Right forelimb (tissue), 1 donor: ENCODE results near the gene TMPRSS15.

Source experiments
- DNase-seq: peaks from one replicate; pipeline ENCODE4 v3.0.0-alpha.2; 2018

Gene TMPRSS15

GRCh38 chr21:18340387-18340942 lies 63.1 kb downstream of the TMPRSS15 start:
- DNase-seq, result no peak

DNA sequence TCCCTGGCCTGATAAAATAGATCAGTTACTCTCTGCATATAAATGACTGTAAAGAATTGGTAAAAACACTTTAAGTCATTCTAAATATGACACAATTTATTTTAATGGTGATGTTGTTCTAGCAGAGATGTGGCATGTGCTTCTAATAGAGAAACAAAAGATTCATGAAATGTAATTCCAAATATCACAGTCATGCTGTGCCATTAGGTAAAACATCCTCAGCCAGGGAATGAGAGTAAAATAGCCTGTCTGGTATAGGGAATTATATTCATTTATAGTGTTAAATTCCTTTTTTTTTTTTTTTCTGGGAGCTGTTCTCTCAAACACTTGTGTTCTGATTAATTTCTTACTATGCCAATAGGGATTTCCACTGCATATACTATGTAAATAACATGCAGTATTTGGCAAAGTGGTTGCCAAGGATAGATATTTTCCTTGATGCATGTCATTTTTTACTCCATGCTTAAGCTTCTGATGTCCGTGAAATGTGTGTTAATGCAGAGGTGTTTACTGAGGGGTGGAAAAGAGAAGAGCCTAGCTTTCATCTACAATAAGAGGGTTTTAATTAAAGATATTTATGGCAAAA lies 67.8 kb downstream of the TMPRSS15 start:
- no peak for DNase-seq

- no peak for DNase-seq
Measured at GRCh38 chr21:18334066-18334465, 69.5 kb downstream of the TMPRSS15 start.

DNA sequence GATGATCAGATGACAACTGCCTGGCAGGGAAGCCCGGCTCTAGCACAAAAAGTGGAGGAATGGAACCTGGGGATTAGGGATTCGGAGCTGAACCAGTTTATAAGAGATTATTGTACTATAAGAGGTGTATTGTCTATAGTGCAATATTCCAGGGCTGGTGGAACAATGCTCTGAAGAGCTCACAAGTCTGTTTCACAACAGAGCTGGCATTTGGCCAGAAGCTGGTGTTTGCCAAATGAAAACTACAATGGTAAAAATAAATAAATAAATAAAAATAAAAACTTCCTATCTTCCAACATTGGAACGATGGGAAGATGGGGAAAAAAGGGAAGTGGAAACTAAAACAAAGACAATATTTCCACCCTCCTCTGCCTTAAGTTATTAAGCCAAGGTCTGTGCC lies 85.4 kb downstream of the TMPRSS15 start:
- no peak for DNase-seq

DNA sequence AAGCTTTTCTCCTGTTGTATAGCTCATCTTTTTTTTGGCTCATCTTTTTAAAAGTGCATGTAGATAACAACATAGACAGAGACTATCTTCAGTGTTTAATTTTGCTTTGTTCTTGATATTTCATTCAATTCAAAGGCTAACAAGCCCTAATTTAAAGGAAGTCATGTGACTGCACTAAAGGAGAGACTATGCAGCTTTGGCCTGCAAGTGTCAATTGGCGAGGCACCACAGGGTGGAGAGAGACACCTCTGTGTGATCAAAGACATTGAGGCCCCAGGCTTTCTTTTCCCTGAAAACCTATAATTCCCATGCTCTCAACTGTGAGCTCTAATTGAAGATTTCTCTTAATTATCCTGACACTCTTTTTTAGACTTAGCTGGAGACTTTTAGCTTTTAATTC lies 105.4 kb downstream of the TMPRSS15 start:
- no peak for DNase-seq

DNA sequence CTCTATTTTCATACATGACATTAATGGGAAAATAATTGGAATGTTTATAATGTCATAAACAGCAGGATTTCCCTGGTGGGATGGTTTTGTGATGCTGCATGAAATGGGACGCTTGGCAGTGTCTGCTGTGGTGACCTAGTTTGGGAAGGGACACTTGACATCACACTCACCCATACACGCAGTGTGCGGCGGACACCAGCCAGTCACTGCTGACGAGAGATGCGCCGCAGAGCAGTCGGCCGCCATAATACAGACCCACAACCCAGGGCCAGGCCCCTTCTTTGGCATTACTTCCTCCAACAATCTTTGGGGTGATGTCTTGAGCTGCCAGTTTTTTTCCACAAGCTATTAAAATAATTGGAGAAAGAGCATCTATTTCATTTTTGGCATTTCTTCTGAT lies 109.5 kb downstream of the TMPRSS15 start:
- no peak for DNase-seq

GRCh38 chr21:18289876-18290275 lies 113.7 kb downstream of the TMPRSS15 start:
- no peak for DNase-seq

- no peak for DNase-seq
Measured at GRCh38 chr21:18285379-18285778, 118.2 kb downstream of the TMPRSS15 start.

GRCh38 chr21:18275781-18276180 lies 127.8 kb downstream of the TMPRSS15 start:
- no peak for DNase-seq

GRCh38 chr21:18274370-18274769 lies 129.2 kb downstream of the TMPRSS15 start:
- DNase-seq, result no peak

- no peak for DNase-seq
Measured at GRCh38 chr21:18273400-18273799, 130.2 kb downstream of the TMPRSS15 start.

- no peak for DNase-seq
Measured at GRCh38 chr21:18269856-18270255, 133.7 kb downstream of the TMPRSS15 start.

DNA sequence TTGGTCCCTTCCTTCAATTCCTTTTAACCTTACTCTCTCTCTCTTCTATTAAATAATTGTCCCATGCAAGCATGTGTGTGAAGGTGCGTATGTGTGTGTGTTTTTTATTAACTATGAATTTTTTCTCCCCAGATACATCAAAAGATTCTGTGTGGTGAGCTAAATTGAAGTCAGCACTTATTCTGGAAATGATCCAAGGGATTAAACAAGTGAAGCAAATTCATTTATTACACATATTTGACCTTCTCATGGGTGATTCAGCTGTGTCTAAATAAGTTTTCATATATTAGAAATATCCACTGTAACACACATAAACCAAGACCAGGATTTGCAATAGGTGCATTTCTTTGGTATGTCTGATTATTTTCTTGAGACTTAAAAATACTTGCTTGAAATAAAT lies 134.7 kb downstream of the TMPRSS15 start:
- no peak for DNase-seq

DNA sequence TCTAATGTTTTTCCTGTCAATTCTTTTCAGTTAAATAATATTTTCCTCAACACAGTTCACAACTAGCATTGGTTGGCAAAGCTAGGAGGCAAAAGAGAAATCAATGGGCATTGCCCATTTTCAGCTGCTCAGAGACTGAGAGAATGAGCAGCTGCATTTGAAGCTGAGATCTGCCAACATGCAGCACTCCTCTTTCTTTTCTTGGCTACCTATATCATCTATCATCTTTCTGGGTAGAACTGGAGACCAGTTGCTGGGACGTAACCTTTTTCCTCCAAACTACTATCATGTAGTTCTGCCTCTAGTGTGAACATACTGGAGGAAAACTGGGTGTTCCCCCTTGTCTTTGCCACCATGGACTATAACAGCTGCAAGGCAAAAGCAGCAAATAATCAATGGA lies 136.1 kb downstream of the TMPRSS15 start:
- no peak for DNase-seq

GRCh38 chr21:18265944-18266343 lies 137.6 kb downstream of the TMPRSS15 start:
- DNase-seq, result no peak

DNA sequence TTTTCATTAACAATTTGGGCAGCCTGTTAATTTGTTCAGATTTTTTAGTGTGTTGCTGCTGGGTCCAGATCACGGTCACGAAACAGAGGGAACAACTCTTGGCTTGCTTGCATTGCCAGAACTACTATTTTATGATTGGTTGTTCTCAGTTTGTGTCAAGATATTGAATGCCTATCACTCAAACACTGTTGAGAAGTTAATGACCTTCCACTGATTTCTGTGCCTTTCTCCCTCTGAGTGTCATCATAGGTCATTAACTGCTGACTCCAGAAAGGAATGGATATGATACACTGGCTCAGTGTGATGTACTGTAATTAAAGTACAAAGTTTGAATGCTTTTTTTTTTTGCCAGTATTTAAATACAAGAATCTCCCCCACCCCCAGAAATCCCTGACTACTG lies 149.8 kb downstream of the TMPRSS15 start:
- no peak for DNase-seq

- DNase-seq, result no peak
Measured at GRCh38 chr21:18253221-18253620, 150.4 kb downstream of the TMPRSS15 start.

DNA sequence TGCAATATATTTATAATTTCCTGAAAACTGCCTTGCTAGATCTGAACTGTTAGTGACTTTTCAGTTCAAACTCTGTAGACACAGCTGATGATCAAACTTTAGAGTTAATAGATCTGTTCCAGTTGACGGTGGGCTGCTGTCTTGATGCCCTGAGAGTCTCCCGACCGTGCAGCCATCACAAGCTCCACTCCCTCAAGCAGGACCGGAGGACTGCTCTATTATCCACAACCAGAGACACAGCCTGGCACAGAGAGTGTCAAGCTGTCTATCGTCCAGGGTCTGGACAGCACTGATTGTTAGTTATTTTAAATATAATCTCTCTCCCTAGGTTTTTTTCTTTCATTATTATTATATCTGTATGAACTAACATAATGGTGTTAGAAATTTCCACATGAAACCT lies 150.9 kb downstream of the TMPRSS15 start:
- DNase-seq, result peak; percentile 51

GRCh38 chr21:18252256-18252655 lies 151.3 kb downstream of the TMPRSS15 start:
- no peak for DNase-seq

GRCh38 chr21:18251065-18251464 lies 152.5 kb downstream of the TMPRSS15 start:
- no peak for DNase-seq

- no peak for DNase-seq
Measured at GRCh38 chr21:18249672-18250071, 153.9 kb downstream of the TMPRSS15 start.

DNA sequence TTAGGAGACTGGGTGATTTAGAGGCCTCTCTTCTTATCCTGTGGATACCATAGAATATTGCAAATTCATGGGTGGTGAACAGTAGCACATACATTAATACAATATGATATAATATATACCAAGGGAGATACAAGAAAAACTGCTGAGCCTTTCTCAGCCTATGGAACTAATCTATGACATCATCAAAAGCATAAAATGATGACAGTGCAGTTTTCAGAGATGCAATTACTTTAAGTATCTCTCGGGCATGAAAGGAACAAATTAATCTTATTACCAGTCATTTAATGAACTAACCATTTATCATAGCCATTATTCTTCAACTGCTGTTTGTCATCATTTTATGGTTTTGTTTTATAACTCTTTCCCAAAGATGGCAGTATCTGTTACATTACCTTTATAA lies 155.4 kb downstream of the TMPRSS15 start:
- no peak for DNase-seq

DNA sequence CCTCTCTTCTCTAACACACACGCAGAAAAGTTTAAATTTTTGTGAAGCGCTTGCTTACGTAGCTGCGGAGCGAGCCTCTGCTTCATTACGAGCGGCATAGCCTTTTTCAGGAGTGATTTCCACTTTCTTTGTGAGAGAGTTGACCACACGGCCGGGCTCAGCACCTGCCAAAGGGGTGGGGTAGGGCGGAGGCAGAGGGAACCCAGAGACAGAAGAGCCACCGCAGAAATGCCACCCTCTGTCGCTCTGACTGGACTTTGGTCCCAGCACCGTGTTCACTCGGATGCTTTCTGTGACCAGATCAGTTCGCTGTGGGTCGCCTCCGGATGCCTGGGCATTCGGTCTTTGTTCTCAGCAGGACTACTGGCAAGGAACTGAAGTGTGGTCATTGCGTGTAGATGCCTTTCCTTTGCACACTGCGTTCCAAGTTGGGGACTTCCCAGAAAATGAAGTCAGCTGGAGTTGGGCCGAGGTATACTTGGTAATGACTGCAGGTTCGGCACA lies 158.1 kb downstream of the TMPRSS15 start:
- DNase-seq, result peak; percentile 67

- peak; percentile 75 for DNase-seq
Measured at GRCh38 chr21:18244671-18245463, 158.7 kb downstream of the TMPRSS15 start, which contains the start of gene CHODL. Gene CHODL, plus strand, starts transcription at chr21:18244833. Its CDS starts 391 bp downstream, at chr21:18245224.
